Spinal cord (tissue), 10 donors: Measurements from ENCODE around the gene CARM1. TPM values are rescaled to one million over a fixed set of nuclear protein-coding genes. Genes with fewer than 3 reads are reported as not detected.

Experiments
- DNase-seq, 6 donors: peaks; one replicate each; pipeline versions ENCODE4 v3.0.0 to v3.0.0-alpha.2; 2013 to 2015; ENCODE audit warnings: low spot score in 6 of 6, low read depth in 4 of 6
- H3K27ac ChIP-seq: one replicate; pipeline ENCODE4 v1.5.1; 2013; ENCODE audit warnings: low read depth, low read length, control low read depth
- H3K27me3 ChIP-seq: one replicate; pipeline ENCODE4 v1.6.1; 2013; ENCODE audit warnings: low read length; ENCODE audit not compliant: control insufficient read depth, insufficient read depth
- H3K36me3 ChIP-seq: one replicate; pipeline ENCODE4 v1.6.1; 2013; ENCODE audit warnings: low read length; ENCODE audit not compliant: control insufficient read depth, insufficient read depth
- H3K4me1 ChIP-seq: one replicate; pipeline ENCODE4 v1.6.1; 2013; ENCODE audit warnings: low read length; ENCODE audit not compliant: control insufficient read depth, insufficient read depth
- H3K4me3 ChIP-seq: one replicate; pipeline ENCODE4 v1.5.1; 2013; ENCODE audit warnings: low read depth, low read length, control low read depth
- H3K9me3 ChIP-seq: one replicate; pipeline ENCODE4 v1.6.1; 2013; ENCODE audit warnings: low read length; ENCODE audit not compliant: control insufficient read depth, insufficient read depth
- WGBS: methylation state at CpG from one replicate; pipeline ENCODE4 v1.1.5; 2013; ENCODE audit warnings: missing lambda C conversion rate; ENCODE audit not compliant: insufficient coverage; 5-methylcytosine and 5-hydroxymethylcytosine counted together
- long read RNA-seq, 4 donors: transcript quantifications; one replicate each; lab custom pipeline, GENCODE V29; 2026
- polyA plus RNA-seq, 2 donors: library from polyadenylated mRNA; unstranded; fragments of 120-200 nt; gene quantifications; one replicate each; pipeline ENCODE4 v1.2.1, GENCODE V29; 2013; ENCODE audit not compliant: insufficient read length in 2 of 2
- total RNA-seq, 2 donors: library from RNA; depleted of rRNA in 1 of 2; stranded (reverse); fragments of 120-200 nt in 1 of 2; fragments of >200 nt in 1 of 2; gene quantifications; one replicate each; pipeline versions ENCODE4 v1.2.3 to v1.2.4, GENCODE V29; 2013 to 2014
- donor health status: healthy.

The CARM1 gene
- 10 to 100 TPM; 17.4 to 20.3 TPM for total RNA-seq
- polyA plus RNA-seq = 10 to 100 TPM; 65.3 to 72.1 TPM
- long read RNA-seq, donor 1, transcript CARM1-201 (16 exons, 3,330 nt) = major isoform, 8 of 11 reads
- long read RNA-seq, donor 1, partial matches to known transcripts = 0 of 11 reads
- long read RNA-seq, donor 1, other reads (novel, unspliced or antisense) = 0 of 11 reads
- long read RNA-seq, donor 2, partial matches to known transcripts = 0 of 1 reads
- long read RNA-seq, donor 2, other reads (novel, unspliced or antisense) = 0 of 1 reads
- long read RNA-seq, donor 3, partial matches to known transcripts = 0 of 1 reads
- long read RNA-seq, donor 3, other reads (novel, unspliced or antisense) = 0 of 1 reads
- long read RNA-seq, donor 4, partial matches to known transcripts = 15 of 38 reads
- long read RNA-seq, donor 4, other reads (novel, unspliced or antisense) = 18 of 38 reads

- Histone ChIP-seq H3K4me3 (peak within 1 kb of the TSS; percentile 68), H3K4me1 (peaks cover 26% of the 10 kb centered on the region), H3K36me3 (peaks cover 8% of the 10 kb centered on the region), H3K27me3 (no peaks in the 10 kb centered on the region), H3K27ac (peak within 1 kb of the TSS; percentile 89), H3K9me3 (no peaks in the 10 kb centered on the region)
- under 1% methylated on average over 97 of the region's 99 CpGs for WGBS
- peak; percentile 89 to 99 (median 96) for DNase-seq
Observed at GRCh38 chr19:10870955-10871603, at the start of gene CARM1. TSS of gene CARM1 (plus strand) at chr19:10871553. CDS start at chr19:10871703, 150 bp downstream.

- Histone ChIP-seq H3K9me3 (no peaks in the 10 kb centered on the region), H3K36me3 (peaks cover 91% of the 10 kb centered on the region), H3K27ac (no peak overlapping the region), H3K4me3 (no peak overlapping the region), H3K27me3 (no peaks in the 10 kb centered on the region), H3K4me1 (no peaks in the 10 kb centered on the region)
- no peak for DNase-seq
- 98% methylated on average over 12 of the region's 12 CpGs for WGBS
Observed at GRCh38 chr19:10823690-10824089, 47.7 kb upstream of the CARM1 start.

DNA sequence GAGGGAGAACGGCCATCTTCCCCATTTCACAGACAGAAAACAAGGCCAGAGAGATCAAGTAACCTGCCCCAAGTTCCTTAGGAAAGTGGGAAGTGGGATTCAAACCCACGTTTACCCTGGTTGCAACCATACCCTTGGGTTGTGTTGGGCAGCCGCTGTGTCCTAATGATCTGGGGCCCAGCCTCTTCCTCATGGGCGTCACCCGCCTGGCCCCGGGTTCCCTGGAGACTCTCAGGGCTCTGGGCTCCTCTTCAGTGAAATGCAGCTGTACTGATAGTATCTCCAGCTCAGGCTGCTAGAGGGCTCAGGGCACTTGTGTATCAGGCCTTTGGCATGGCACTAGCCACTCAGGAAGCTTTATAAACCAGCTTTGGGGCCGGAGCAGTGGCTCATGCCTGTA is 45.1 kb upstream of the CARM1 start:
- WGBS = 91% methylated on average over 6 of the region's 7 CpGs
- H3K36me3 ChIP-seq = peaks cover 92% of the 10 kb centered on the region
- H3K9me3 ChIP-seq = no peaks in the 10 kb centered on the region
- H3K4me1 ChIP-seq = no peaks in the 10 kb centered on the region
- H3K27ac ChIP-seq = no peak overlapping the region
- no peak for DNase-seq
- H3K4me3 ChIP-seq = no peak overlapping the region
- H3K27me3 ChIP-seq = no peaks in the 10 kb centered on the region

DNA sequence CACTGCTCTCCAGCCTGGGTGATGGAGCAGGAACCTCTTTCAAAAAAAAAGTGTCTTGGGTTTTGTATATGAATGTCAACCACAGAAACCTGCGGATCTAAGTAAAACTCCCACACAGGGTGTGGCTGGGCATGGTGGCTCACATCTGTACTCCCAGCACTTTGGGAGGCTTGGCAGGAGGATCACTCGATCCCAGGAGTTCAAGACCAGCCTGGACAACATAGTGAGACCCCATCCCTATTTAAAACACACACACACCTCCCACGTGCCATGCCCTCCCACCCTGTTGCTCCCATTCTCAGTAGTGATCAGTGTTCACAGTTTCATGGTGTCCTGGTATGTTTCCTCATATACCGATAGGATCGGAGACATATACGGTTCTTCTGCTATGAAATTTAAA is 44.5 kb upstream of the CARM1 start:
- H3K36me3 ChIP-seq = peaks cover 92% of the 10 kb centered on the region
- WGBS = 100% methylated on average over 3 of the region's 6 CpGs
- no peak for DNase-seq
- no peak overlapping the region for H3K27ac ChIP-seq
- H3K4me1 ChIP-seq = no peaks in the 10 kb centered on the region
- H3K9me3 ChIP-seq = no peaks in the 10 kb centered on the region
- no peaks in the 10 kb centered on the region for H3K27me3 ChIP-seq
- H3K4me3 ChIP-seq = no peak overlapping the region

DNA sequence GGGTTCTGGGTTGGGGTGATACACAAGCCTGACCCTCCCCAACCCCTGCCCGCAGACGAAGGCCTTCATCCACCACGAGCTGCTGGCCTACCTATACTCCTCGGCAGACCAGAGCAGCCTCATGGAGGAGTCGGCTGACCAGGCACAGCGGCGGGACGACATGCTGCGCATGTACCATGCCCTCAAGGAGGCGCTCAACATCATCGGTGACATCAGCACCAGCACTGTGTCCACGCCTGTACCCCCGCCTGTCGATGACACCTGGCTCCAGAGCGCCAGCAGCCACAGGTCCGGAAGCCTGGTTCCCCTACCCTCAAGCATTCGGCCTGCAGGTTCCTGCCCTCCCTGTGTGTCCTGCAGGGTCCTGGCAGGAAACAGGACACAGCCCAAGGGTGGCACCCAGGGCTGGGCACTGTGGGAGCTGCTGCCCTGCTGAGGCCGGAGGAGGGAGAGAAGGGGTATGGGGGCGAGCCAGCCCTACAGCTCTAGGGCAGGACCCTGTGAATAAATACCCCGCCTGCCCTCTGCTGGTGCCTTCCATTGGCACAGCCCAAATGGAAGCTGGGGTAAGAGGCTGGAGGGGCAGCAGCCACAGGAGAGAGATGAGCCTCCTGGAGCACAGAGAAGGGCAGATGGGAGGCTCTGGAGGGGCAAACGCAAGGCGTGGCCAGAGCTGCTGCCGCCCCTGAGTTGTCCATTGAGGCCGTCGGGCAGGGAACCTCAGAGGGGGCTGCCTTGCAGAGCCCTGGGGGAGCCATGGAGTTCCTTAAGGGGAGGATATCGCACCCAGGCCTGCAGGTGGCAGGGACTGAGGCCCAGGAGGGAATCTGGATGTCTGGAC is 42.2 kb upstream of the CARM1 start:
- no peaks in the 10 kb centered on the region for H3K4me1 ChIP-seq
- H3K36me3 ChIP-seq = peaks cover 93% of the 10 kb centered on the region
- 91% methylated on average over 26 of the region's 26 CpGs for WGBS
- no peaks in the 10 kb centered on the region for H3K9me3 ChIP-seq
- no peak overlapping the region for H3K27ac ChIP-seq
- H3K27me3 ChIP-seq = no peaks in the 10 kb centered on the region
- H3K4me3 ChIP-seq = no peak overlapping the region
- DNase-seq = no peak

- no peak for DNase-seq
- 87% methylated on average over 13 of the region's 16 CpGs for WGBS
- no peaks in the 10 kb centered on the region for H3K27me3 ChIP-seq
- no peak overlapping the region for H3K27ac ChIP-seq
- H3K4me3 ChIP-seq = no peak overlapping the region
- H3K36me3 ChIP-seq = peaks cover 91% of the 10 kb centered on the region
- no peaks in the 10 kb centered on the region for H3K9me3 ChIP-seq
- peaks cover 4% of the 10 kb centered on the region for H3K4me1 ChIP-seq
Observed at GRCh38 chr19:10829967-10830366, 41.4 kb upstream of the CARM1 start.

DNA sequence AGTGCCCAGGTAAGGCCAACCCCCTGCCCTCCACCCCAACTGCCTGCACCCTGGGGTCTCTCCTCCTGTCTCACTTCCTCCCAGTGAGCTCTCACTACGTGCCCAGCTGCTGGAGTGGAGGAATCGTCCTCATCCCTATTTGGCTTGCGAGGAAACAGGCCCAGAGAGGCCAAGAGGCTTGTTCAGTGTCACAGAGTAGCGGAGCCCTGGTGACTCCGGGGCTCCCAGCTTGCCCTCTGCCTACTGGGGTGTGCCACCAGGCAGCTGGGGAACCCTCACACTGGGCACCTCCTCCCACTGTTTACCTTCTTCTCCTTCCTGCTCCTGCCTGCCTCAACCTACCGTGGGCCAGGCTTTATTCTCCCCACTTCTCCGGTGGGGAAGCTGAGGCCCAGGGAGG is 41.0 kb upstream of the CARM1 start:
- WGBS = 86% methylated on average over 7 of the region's 7 CpGs
- Histone ChIP-seq H3K4me3 (no peak overlapping the region), H3K27me3 (no peaks in the 10 kb centered on the region), H3K27ac (no peak overlapping the region), H3K36me3 (peaks cover 92% of the 10 kb centered on the region), H3K9me3 (no peaks in the 10 kb centered on the region), H3K4me1 (peaks cover 8% of the 10 kb centered on the region)
- DNase-seq = no peak

DNA sequence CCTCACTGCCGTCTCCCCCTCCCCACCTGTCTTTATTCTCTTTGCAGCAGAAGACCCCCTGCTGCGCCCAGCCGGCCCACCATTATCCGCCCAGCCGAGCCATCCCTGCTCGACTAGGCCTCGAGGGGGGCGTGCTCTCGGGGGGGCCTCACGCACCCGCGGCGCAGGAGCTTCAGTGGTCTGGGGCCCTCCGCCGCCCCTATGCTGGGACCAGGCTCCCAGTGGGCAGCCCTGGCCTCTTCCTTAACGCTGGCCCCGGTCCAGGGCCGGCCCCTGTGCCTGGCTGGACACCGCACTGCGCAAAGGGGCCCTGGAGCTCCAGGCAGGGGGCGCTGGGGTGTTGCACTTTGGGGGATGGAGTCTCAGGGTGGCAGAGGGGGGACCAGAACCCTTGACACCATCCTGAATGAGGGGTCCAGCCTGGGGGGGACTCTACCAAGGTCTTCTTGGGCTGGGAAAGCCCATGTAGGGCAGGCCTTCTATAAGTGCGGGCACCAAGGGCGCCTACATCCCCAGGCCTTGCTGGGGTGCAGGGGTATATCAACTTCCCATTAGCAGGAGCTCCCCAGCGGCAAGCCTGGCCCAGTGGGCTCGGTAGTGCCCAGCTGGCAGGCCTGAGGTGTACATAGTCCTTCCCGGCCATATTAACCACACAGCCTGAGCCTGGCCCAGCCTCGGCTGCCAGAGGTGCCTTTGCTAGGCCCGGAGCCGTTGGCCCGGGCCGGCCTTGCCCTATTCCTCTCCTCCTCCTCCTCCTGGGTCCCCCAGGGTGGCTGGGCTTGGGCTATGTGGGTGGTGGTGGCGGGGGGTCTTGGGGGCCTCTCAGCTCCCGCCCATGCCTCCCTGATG is 40.2 kb upstream of the CARM1 start:
- no peak overlapping the region for H3K4me3 ChIP-seq
- no peak for DNase-seq
- no peak overlapping the region for H3K27ac ChIP-seq
- peaks cover 84% of the 10 kb centered on the region for H3K36me3 ChIP-seq
- no peaks in the 10 kb centered on the region for H3K9me3 ChIP-seq
- no peaks in the 10 kb centered on the region for H3K27me3 ChIP-seq
- WGBS = 65% methylated on average over 25 of the region's 33 CpGs
- H3K4me1 ChIP-seq = peaks cover 16% of the 10 kb centered on the region
